C1 segment of cervical spinal cord (tissue), 14 donors: ENCODE measurements around the gene C16orf90.

Experiments used
- DNase-seq, 14 donors: peaks; one replicate each; lab custom pipeline; 2025; lab: John Stamatoyannopoulos, UW

The C16orf90 gene, protein sequence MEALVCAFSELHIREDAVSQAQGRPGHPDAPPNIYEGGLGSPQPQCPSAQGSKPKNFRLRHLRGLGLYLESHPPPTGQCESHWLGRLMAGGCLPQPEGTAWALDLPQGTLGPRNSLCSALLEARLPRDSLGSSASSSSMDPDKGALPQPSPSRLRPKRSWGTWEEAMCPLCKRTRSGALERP

DNA sequence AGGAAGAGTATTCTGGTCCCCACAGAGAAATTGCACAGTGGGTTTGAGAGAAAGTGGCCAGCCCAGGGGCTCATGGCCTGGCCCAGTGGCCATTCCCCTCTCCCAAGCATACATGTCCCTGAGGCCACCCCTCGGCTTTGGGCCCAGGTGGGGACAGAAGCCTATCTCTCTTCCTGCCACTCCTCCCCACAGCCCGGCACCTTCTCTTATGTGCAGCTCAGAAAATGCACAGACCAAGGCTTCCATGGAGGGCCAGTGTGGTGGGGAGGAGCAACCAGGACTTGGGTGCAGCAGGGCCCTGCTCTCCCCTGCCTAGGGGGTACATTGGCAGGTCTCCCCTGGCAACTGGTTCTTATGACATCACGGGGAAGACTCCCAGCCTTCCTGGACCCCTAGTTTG, at the start of gene C16orf90:
TSS of gene C16orf90 (minus strand) at position 314 of the 400 bp plus-strand sequence. CDS start at position 246, 68 bp downstream.
- no peak for DNase-seq

DNA sequence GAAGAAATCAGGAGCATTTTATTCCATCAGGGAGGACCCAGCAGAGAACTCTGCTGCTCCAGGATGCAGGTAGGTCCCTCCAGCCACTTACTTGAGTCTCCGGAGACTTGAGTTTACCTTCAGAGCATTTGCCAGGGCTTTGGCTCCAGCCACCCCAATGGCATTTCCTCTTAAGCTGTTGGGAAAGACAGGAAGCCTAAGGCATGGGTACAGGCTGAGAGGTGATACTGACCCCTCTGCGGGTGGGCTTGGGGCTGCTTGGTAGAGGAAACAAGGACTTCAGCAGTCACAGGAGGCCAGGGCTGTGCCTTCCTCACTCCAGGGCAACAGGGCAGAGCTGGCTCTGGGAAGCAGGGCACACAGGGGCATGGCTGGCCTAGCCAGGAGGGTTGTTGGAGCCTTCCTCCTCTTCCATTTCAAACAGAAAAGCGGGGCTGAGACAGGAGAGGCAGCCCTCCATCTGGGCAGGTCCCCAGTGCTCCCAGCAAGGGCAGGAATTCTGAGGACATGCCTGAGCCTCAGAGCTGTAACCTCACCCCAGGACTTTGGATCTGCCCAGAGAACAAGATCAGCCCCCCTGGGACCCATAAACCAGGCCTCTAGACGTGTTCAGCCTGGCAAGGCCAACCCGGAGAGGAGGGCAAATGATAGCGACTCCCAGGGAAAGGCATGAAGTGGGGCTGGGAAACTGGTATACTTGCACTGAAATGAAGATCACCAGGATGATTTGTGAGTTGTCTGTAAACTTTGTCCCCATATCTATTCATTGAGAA, 47.5 kb upstream of the C16orf90 start:
- DNase-seq, result no peak

DNA sequence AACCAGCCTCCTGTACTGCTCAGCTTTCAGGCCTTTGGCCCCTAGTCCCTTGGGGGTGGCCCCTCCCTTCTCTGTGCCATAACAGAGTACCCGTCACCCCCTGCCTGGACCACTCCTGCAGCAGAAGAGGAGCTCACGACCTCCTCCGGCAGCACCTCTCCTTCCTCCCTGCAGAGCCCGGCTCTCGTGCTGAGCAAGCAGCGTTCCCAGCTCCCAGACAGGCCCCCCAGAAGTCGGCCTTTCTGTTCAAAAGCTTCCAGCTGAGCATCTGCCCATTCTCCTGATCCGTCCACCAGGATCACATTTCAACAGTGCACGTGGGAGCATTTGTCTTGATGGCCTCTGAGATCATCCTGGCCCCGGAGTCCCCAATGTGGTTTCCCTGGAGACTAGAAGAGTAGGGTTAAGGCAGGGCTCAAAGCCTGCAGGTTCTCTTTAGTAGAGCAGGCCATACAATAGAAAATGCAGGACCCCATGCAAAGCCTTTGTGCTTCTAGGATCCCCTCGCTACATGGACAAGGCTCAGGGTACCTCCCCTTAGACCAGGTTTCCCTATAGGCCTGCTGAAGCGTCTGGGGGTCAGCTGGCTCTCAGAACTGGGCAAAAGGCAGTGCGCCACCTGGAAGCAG, 46.4 kb upstream of the C16orf90 start:
- DNase-seq, result no peak

DNA sequence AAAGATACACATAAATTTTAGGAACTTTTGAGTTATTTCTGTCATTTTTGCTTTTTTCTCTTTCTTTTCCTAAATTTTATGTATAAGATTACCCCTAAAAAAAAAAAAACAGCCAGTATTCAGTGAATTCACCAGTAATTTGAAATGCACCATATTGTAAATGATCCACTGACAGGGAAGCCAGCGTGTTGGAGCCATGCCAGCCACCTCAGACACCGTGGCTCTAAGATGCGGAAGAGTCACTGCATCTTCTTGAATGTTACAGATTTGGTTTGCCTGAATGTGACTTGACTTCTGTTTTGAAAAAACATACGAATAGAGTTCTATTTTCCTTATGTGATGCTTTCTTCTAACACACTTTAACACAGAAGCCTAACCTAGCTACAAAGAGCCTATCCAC, 42.9 kb upstream of the C16orf90 start:
- DNase-seq, result no peak

DNA sequence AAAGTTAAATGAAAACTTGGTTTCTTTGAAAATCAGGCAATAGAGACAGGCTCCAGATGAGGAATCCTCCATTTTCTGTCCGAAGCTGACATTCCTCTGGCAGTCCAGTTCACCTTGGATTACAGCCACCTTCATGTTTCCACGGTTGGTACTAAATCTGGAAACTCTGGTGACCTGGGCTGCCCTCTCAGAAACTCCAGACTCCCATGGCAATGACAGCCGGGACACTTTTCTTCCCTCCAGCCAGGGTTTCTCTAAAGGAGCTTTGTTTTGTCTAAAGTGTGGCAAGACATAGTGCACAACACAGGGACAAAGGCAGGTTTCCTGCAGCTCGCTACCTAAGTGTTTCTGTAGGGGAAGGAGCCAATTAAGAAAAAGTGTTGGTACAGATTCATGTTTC, 41.6 kb upstream of the C16orf90 start:
- peak in 5 of 14 donors; percentile 3 to 30 (median 10) for DNase-seq

DNA sequence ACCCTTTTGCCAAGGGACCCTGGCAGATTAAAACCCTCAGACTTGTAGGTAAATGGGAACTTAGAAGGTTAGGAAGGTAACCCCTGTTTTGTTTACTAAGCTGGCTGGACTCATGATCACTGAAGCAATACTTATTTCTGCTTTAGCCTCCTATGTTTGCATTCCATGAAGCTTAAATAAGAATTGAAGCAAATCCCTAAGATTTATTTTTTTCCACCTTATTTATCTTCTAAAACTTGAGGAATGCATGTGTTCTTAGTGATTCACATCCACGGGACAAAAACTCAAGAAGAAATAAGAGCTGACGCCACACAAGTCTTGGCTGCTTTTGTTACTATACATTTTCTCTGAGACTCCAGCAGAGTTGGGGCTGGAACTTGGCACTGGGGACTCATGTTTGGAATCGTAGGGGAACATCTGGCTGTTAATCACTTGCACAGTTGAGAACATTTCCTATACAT, 41.0 kb upstream of the C16orf90 start:
- no peak for DNase-seq

DNA sequence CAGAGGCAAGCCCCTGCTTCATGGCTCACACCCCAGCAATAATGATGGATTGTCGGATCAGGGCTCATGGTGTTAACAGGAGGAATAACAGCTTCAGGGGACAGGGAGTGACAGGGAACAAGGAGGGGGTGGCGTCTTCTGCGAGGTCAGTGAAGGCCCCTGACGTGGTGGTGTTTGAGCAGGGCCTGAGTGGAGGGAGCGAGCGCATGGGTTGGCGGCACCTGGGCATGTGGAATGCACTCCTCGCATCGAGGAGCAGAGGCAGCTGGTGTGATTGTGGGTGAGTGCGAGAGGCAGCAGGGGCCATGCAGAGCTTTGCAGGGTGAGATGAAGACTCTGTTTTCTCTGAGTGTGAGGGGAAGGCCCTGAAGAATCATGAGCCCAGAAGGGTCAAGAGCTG, 38.8 kb upstream of the C16orf90 start:
- no peak for DNase-seq

DNA sequence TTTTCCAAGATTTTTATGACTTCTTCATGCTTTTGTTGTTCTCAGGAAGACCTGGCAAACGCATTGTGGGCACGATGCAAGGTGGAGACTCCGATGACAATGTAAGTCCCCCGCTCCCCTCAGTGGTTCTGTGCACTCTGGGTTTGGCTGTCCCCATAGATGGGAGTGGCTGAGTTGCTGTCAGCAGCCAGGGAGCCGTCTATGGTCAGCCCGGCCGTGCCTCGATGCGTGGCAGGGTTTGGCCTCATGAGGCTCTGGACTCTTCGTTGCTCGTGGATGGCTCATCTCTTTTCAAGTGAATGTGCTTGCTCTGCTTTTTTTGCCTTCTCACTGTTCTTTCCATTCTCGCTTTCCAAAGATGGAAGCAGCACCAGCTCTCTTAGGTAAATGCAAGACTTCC, 37.5 kb upstream of the C16orf90 start:
- no peak for DNase-seq

DNA sequence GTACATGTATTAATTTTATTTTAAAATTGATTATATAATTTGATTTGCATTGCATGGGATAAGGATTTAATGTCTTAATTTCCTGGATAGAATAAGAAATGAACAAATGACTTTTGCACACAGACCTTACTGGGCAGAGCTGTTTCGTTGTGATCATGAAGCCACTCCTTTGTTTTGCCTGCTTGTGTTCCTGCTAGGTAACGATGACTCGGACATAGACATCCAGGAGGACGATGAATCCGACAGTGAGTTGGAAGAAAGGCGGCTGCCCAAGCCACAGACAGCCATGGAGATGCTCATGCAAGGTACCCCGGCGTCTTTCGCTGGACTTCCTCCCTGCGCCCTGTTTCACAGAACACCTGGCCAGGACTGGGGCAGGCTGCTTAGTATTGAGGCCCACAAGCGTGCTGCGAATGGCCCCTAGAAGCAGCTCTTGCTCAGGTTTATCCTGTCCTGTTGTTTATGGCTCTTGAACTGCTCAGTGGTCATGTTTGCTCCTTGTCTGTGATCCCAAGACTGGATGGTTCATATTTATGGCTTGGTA, 35.2 kb upstream of the C16orf90 start:
- no peak for DNase-seq

DNA sequence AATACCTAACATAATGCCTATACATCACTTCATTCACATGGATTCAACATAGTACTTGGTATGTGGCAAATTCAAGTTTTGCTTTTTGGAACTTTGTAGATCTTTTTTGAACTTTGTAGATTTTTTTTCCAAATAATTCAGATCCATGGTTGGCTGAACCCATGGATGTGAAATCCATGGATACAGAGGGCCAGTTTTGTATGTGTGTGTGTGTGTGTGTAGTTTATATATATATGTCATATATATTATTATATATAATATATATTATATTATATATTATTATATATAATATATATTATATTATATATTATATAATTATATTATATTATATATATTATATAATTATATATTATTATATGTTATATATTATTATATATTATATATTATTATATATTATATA, 33.9 kb upstream of the C16orf90 start:
- DNase-seq, result no peak

DNA sequence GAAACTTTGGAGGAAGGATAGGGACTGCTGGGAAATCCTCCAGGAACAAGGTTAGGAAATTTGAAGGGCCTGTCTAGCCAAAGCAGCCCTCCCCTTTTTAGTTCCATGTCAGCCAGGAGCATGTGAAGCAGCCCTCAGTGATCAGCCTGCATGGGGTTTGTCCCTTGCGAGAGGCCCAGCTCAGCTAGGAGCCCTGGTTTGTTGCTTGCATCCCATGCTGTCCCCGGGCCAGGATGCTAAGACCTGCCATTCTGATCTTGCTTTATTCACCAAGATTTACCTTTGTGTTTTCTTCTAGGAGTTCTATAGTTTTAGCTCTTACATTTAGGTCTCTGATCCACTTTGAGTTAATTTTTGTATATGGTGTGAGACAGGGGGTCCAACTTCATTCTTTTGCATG, 33.1 kb upstream of the C16orf90 start:
- no peak for DNase-seq

DNA sequence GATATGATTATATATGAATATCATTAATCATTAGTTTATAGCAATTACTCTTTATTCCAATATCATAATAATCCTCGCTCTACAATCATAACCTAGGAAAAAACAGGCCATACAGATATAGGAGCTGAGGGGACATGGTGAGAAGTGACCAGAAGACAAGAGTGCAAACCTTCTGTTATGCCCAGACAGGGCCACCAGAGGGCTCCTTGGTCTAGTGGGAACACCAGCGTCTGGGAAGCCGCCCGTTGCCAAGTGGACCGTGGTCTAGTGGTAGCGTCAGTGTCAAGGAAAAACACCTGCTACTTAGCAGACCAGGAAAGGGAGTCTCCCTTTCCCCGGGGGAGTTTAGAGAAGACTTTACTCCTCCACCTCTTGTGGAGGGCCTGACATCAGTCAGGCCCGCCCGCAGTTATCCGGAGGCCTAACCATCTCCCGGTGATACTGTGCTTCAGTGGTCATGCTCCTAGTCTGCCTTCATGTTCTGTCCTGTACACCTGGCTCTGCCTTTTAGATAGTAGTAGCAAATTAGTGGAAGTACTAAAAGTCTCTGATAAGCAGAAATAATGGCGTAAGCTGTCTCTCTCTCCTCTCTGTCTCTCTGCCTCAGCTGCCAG, 32.0 kb upstream of the C16orf90 start:
- peak in 10 of 14 donors; percentile 4 to 59 (median 12) for DNase-seq

DNA sequence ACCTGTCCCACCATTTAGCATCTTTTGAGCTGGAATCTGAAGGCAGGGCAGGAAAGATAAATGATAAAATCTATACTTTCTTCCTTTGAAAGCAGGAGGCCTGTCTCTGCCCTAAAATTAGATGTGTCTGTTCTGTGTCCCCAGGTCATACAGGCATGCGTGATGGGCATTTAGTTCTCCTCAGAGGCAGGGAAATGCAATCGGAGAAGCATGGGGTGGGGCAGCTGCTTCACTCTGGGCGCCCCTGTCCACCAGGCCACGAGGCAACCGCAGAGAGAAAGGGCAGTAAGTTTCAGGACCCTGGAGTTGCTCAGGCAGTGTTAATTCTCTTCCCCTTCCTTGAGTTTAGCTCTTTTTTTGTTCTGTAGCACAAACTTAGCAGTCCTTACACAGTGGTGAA, 30.7 kb upstream of the C16orf90 start:
- no peak for DNase-seq

DNA sequence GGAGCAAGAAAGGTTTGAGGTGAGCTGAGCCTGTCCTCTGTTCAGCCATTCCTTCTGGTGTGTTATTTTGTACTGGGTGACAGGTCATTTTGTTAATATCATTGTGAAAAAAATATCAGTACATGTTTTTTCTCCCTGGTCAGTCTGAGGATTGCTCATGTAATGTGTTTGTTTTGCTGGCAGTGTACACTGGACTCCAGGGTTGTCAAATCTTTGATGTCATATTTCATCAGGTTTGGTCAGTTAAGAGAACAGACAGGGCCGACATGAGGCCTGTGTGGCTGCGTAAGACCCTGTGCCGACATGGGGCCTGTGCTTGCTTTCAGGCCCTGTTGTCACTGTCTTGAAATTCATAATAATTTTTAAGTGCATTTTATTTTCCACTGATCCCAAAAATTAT, 28.0 kb upstream of the C16orf90 start:
- no peak for DNase-seq

DNA sequence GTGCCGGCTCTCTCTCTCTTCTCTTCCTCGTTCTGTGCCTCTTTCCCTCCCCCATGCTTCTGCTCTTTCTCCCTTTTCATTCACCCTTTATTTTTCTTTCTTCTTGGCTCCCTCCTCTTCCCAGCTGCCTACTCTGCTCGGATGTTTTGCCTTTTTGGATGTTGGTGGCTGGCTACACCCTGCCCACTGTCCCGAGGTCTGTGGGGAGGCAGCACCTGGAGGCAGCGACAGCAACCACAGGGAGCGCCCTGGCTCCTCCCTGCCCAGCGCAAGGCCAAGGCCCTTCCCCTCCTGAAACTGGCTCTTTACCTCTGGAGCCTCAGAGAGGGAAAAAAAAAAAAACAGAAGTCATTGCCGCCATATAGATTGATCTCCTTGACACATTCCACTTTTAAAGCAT, 25.6 kb upstream of the C16orf90 start:
- DNase-seq, result no peak

DNA sequence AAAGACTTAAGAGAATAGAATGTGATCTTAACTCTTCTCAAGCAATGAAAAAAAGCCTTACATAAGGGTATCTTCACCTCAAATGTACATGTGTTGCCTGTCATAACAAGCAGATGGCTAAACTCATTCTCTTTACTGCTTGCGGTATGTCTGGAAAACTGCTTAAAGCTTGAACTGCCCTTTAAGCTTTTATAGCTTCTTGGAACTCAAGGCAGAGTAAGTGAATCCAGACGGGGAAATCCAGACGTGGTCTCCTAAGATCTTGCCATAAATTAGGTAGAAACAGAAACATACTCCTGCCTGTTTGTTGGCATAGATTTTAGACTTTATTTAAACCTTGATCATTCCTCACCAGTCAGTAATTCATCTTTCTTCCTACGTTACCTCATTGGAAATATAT, 25.1 kb upstream of the C16orf90 start:
- DNase-seq, result no peak

DNA sequence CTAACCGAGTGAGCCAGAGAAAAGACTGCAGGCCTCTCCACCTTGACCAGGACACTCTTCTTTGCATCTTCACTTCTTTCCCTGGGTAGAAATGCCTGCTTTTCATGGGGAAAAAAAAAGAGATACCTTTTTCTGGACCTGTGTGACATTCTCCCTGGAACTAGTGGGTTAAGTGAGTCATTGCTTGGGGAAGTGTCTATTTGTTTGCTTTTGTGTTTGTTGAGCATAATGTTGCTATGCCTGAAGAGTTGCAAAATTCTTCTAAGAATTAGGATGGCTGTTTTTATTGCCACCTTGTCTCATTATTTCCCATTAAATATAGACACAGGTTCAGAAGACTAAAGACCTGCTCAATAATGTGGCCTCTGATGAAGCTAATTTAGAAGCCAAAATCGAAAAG, 24.3 kb upstream of the C16orf90 start:
- no peak for DNase-seq

DNA sequence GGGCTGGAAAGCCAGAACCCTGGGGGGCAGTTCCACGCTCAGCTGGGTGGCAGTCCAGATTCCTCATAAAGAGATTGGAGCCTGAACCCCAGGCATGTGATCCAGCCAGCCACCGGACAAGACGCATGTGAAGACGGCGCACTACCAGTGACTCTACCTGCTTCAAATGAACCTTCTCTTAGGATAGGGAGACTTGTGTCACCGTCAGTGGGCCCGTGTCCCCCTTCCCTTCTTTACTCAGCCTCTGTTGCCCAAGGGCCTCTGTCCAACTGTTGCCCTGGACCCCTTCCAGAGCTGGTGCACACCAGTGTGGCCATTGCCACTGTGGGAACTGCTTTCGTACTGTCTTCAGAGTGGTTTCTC, 23.7 kb upstream of the C16orf90 start:
- DNase-seq, result no peak

DNA sequence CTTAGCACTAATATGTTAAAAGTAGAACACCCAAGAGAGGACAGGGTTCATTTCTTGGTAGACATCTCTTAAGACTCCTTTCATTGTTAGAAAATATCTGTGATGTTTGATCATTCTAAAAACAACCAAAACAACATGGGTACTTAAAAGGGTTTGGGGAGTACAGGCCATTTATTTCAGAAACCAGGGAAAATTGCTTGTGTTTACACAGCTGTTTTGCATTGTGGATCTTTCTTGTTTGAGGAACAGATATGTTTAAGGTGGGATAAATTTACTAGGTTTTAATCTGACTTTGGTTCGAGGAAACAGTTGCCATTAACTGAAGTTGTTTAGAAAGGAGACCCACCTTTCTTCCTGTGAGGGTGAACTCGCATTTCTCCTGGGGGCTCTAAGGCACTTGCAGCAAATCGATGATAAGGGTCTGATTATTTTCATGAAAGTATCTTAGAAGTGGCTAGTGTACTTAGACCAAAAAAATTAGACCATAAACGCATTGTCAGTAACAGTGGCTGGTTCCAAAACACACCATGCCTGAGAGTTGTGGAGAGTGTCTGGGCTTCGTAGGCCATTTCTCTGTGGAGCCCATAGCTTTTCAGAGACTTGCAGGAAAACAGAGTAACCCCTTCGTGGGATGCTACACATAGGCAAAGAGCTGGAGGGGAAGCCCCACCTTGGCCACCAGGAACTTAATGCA, 23.1 kb upstream of the C16orf90 start:
- DNase-seq, result no peak

DNA sequence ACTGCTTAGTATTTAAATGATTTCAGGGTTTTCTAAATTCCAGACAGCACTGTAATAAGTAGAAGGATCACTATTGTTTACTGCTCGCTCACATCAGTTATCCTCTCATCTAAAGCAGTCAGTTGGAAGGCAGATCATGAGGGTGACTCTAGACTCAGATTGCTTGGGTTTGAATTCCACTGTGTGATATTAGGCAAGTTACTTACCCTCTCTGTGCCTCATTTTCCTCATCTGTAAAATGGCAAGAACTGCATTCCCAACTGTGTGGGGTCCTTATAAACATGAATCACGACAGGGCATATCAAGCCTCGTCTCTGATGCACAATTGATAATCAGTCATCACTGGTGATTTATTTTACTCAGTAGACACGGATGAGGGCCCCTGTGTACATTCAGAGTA, 20.6 kb upstream of the C16orf90 start:
- no peak for DNase-seq

DNA sequence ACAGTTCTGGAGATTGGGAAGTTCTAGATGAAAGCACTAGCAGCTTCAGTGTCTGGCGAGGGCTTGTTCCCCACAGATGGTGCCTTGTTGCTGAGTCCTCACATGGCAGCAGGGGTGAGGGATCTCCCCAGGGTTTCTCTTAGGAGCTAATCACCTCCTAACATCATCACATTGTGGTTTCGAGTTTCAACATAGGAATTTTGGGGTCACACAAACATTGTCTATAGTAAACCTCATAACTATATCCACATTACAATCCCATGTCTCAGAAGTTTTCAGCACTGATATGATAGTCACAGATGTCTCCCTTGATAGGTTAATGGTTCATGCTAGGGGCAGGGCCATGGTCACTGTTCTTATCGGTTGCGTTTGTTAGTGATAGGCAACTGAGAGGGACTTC, 19.3 kb upstream of the C16orf90 start:
- no peak for DNase-seq
